Melanocyte of skin (primary cell): Measurements from ENCODE around the gene AP1S1. TPM values are rescaled to one million over a fixed set of nuclear protein-coding genes. Genes with fewer than 3 reads are reported as not detected.

Experiments used
- small RNA-seq, 2 donors: library from RNA; depleted of rRNA; stranded (forward); fragments of <200 nt; gene quantifications; one replicate each; pipeline ENCODE3, GENCODE V24; 2012
- total RNA-seq, 2 donors: library from RNA; depleted of rRNA; stranded (reverse); fragments of >200 nt; gene quantifications; 2 replicates each; pipeline ENCODE4 v1.2.3, GENCODE V29; 2012

AP1S1 gene
- total RNA-seq, result 100 to 1,000 TPM; 151 to 208 TPM

DNA sequence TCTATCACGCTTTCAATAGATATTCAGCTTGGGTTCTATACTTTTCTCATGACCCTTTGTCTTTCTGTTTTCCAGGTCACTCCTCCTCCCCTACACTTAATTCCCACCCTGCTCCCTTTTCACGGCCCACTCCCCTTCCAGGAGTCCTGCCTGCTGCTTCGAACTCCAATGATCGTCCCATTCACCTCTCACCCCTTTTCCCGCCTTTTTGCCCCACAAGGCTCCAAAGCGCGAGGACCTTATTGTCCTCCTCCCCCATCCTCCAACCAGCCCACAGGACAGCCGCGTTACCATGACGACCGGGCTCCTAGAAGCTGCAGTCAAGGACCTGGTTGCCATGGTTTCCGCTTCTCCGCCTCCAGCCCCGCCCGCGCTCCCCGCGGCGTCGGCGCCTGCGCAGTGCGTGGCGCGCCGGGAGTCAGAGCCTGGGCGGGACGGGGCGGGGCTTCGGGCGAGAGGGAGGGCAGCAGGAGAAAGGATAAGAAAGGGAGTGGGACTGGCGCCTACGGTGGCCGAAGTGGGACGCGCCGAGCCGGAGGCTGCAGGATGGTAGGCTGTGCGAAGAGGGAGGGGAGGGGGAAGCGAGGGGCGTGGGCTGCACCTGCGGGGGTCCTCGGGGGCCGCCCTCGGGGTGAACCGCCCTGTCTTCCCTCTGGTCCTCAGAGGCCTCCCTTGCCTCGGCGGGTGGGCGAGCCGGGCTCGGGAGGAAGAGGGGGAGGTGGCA, at the start of gene AP1S1:
AP1S1 (plus strand) TSS at position 508 of the 724 bp plus-strand sequence; CDS start at position 547, 39 bp downstream.

DNA sequence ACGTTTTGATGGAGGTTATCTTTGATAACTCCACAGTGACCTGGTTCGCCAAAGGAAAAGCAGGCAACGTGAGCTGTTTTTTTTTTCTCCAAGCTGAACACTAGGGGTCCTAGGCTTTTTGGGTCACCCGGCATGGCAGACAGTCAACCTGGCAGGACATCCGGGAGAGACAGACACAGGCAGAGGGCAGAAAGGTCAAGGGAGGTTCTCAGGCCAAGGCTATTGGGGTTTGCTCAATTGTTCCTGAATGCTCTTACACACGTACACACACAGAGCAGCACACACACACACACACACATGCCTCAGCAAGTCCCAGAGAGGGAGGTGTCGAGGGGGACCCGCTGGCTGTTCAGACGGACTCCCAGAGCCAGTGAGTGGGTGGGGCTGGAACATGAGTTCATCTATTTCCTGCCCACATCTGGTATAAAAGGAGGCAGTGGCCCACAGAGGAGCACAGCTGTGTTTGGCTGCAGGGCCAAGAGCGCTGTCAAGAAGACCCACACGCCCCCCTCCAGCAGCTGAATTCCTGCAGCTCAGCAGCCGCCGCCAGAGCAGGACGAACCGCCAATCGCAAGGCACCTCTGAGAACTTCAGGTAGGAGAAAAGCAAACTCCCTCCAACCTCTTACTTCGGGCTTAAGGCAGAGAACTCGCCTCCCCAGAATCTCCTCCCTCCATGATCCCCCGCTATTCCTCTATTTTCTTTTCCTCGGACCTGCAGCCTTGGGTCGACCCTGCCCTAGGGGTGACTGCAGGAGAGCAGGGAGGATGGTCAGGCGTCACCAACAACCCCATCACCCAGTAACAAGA, 27.4 kb upstream of the AP1S1 start, which contains the start of gene SERPINE1:
SERPINE1 (plus strand) TSS at position 454 of the 809 bp plus-strand sequence. CDS start 1,290 bp downstream, outside the sequence.

DNA sequence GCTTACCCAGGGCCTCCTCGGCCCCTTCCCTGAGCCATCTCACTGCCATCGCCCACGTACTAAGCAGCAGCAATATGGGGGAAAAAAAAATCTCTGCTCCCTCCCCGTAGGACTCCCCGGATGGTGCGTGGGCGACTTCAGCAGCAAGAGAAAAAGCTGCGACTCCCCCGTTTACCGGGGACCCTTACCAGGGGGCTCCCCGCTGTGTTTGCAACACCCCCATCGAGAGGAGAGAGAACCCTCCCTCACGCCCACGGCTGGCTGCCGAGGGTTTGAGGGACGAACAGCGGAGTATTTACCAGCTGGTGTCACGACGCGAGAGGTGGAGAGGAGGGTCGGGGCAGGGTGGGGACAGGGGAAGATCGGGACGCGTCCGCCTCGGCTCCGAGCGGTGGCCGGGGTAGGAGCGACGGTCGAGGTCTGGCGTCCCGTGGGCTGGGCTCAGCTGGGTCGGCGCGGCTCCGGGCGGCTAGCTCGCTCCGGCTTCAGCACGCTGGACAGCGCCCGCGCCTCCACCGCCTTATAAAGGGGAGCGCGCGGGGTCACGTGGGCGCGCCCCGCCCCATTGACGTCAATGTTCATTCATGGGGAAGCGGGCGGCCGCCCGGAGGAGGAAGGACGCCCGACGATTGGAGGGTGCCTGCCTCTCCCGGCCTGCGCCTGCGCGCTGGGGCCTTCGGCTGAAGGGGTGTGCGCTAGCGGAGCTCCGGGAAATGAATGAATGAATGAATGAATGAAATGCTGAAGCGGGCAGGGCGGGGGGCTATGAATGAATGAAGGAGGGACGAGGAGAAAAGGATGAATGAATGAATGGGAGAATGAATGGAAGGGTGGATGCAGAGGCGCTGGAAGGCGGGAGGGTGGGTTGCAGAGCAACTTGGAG, 11.0 kb downstream of the AP1S1 start, which contains the start of gene VGF:
VGF (minus strand) TSS at position 495 of the 883 bp plus-strand sequence. CDS start 726 bp downstream, outside the sequence.

DNA sequence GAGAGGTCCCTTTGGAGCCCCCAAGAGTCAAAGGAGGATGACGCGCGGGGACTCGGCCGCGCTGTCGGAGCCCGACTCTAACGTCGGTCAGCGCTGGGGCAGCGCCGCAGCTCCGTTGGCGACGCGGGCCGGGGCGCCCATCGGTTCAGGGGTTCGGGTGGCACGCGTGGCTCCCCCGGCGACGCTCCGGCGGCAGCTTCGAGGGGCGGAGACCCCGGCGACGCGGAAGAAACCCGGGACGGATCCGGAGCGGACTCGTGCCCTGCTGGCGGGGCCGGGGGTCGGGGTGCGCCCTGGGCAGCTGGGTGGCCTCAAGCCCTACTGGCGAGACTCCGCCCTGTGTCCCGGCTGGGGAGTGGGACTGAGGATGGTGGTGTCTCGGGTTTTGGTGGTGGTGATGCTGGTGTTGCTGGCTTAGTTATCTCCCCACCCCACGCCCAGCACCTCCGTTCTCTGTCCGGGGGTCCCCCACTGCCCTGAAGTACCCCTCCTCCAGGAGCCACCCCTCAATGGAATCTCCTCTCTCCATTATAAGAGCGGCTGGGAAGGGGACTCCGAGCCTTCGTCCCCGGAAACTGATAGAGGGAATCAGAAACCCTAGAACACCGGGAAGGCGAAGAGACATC, 26.0 kb downstream of the AP1S1 start, which contains the start of gene NAT16:
NAT16 (minus strand) TSS at position 164 of the 626 bp plus-strand sequence. CDS start 5,486 bp downstream, outside the sequence.

DNA sequence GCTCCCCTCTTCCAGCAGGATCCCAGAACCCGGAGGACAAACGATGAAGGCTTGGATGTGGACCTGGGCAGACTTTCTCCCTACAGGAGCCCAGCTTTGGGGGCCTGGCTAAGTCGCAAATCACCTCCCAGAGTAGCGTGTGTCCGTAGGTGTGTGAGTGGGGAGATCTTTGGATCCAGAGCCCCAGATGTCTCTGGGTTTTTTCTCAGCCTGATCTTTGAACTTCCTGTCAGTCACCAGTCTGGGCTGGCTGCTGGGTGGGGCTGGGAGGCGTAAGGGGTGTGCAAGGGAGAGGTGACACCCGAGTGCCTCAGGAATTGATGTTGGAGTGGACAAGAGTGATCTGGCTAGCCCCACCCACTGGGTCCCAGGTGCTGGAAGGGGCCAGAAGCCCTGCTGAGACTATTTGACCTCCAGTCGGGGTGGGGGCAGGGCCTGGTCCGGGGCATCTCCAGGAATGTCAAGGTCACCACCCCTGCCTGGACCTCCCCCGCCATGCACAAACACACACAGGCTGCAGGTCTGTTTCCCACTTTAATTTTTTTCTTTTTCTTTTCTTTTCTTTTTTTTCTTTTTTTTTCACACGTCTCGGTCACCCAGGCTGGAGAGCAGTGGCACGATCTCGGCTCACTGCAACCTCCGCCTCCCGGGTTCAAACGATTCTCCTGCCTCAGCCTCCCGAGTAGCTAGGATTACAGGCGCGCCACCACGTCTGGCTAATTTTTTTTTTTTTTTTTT, 46.8 kb downstream of the AP1S1 start, which contains the start of gene MOGAT3:
MOGAT3 (minus strand) TSS at position 175 of the 738 bp plus-strand sequence. CDS start 182 bp downstream, outside the sequence.

Small RNAs within 50 kb of the gene (small RNA-seq; reads per million reads assigned to genes)
- 0.04 to 0.17 reads per million in 2 donors for gene MIR4653

Other genes with a start within 250 kb of the AP1S1 start
- not detected for gene MUC3A, start 204.9 kb upstream of the AP1S1 start, total RNA-seq
- under 1 TPM in 1 of 2 donors, not detected in 1; 0.69 TPM for gene MUC12, start 184.9 kb upstream of the AP1S1 start, total RNA-seq
- not detected for gene MUC17, start 134.4 kb upstream of the AP1S1 start, total RNA-seq
- gene TRIM56, start 69.0 kb upstream of the AP1S1 start, total RNA-seq, result 10 to 100 TPM in 1 of 2 donors, 1 to 10 TPM in 1; 10.0 to 14.3 TPM
- 1 to 10 TPM; 1.0 to 3.3 TPM for gene SERPINE1, start 27.4 kb upstream of the AP1S1 start, total RNA-seq
- gene VGF, start 11.1 kb downstream of the AP1S1 start, total RNA-seq, result 10 to 100 TPM in 1 of 2 donors, 1 to 10 TPM in 1; 8.3 to 27.0 TPM
- gene NAT16, start 25.8 kb downstream of the AP1S1 start, total RNA-seq, result not detected
- not detected for gene MOGAT3, start 46.6 kb downstream of the AP1S1 start, total RNA-seq
- 100 to 1,000 TPM; 199 to 220 TPM for gene PLOD3, start 63.1 kb downstream of the AP1S1 start, total RNA-seq
- 10 to 100 TPM; 60.9 to 88.1 TPM for gene ZNHIT1, start 63.7 kb downstream of the AP1S1 start, total RNA-seq
- 1 to 10 TPM; 3.0 to 4.1 TPM for gene CLDN15, start 83.3 kb downstream of the AP1S1 start, total RNA-seq
- 100 to 1,000 TPM; 138 to 142 TPM for gene FIS1, start 90.6 kb downstream of the AP1S1 start, total RNA-seq
- gene IFT22, start 167.3 kb downstream of the AP1S1 start, total RNA-seq, result 10 to 100 TPM; 20.0 to 21.6 TPM
- gene COL26A1, start 208.4 kb downstream of the AP1S1 start, total RNA-seq, result under 1 TPM; under 0.01 TPM